SW480 (cell line): ENCODE data around the gene GALK1.

Experiments
- DNase-seq: peaks from one replicate; pipeline ENCODE4 v3.0.0-alpha.2; 2016; ENCODE audit warnings: low spot score

The GALK1 gene

DNA sequence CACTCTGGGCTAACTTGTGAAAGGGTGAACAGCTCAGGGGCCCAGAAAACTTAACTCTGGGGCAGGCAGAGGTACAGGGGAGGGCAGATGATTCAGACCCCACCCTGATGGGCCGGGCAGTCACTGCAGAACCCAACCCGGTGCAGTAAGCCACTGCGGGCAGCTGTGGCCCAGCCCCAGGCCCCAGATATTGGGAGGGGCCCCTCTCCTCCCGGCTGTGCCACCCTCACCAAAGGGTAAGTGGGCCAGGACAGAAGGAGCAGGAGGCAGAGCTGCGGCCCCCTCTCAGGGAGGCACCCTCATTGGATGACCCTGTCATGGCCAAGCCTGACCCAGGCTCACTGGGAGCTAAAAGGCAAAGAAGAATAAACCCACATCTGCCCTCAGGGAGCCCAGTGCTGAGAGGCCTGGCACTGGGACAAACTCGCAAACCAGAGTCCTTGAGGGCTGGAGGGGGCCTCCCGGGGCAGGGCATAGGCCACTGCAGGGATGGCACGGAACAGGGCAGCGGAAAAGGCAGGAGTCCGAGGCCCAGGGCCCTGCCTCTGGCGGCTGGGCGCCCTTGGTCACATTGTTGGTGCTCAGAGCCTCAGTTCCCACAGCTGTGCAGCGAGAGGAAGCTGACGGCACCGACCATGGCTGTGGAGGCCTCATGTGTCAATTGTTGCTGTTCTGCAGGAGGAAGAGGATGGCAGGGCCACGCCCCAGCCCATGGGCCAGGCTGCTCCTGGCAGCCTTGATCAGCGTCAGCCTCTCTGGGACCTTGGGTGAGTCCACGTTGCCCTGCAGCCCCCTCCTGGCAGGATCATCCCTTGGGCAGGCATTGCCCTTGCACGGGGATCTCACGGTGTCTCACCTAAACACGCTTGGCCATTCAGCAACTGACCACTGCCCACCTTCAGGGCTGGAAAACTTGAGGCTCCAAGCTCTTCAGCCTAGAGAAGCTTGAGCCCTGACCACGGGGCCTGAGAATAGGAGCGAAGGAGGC lies 40.7 kb downstream of the GALK1 start:
- no peak for DNase-seq

DNA sequence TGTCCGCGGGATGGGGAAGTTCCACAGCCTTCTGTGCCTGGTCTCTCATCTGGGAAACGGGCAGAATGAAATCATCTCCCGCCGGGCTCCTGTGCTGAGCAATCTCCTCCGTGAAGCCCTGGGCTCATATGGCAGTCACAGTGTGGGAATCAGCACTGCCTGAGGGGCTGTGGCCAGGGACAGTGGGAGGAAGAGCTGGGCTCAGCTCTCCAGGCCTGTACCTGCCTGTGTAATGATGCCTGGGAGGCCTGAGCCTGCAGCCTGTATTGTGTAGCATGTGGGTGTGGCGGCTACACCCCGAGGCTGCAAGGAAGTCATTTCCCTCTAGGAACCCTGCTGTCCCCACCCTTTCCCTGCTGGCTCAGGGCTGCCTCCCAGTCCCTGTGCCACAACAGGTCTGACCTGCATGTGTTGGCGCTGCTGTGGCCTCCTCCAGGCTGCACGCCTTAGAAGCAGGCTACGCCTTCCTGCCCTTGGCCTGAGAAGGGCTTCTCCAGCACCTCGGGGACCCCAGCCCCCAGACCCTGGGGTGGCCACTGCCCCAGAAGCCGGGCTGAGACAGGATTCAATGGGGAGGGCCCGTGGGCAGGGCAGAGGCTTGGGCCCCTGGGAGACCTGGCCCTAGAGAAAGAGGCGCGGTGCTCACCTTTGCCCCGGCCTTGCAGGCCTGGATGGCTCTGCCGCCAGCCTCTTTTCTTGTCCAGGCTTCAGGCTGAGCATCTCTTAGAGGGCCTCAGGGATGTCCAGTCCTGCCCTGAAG lies 41.6 kb downstream of the GALK1 start:
- peak; percentile 75 for DNase-seq

GRCh38 chr17:75722542-75723095 lies 42.4 kb downstream of the GALK1 start:
- no peak for DNase-seq

GRCh38 chr17:75722076-75722475 lies 42.9 kb downstream of the GALK1 start:
- peak; percentile 45 for DNase-seq

GRCh38 chr17:75721463-75722011 lies 43.5 kb downstream of the GALK1 start:
- DNase-seq, result peak; percentile 28

GRCh38 chr17:75720656-75721462 lies 44.1 kb downstream of the GALK1 start, which contains the start of gene ITGB4:
TSS of gene ITGB4 (plus strand) at chr17:75721459. CDS start at chr17:75724704, 3,245 bp downstream.
- DNase-seq, result peak; percentile 95

DNA sequence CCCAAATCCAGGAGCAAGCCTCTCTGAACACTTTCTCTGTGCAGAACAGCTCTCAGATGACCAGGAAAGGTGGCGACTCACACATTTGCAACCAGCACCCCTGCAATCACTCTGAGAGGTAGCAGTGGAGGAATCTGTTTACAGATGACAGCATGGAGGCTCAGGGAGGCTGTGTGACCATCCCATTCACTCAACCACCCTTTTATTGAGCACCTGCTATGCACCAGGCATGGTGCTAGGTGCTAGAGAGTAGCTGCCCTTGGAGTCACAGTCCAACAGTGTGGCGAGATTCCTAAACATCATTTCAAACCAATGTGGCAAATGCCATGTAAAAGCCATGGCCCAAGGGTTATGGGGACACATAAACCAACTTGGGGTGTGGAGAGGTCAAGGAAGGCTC lies 45.3 kb downstream of the GALK1 start:
- DNase-seq, result no peak

DNA sequence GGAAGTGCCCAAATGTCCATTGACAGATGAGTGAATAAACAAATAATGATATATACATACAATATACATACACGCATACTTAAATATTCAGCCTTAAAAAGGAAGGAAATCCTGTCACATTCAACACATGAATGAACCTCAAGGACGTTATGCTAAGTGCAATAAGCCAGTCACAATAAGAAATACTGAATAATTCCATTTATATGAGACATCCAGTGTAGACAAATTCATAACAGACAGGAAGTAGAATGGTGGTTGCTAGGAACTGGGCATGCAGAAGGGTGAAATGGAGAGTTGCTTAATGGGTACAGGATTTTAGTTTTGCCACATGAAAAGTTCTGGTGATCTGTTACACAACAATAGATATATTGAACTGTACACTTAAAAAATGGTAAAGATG lies 52.5 kb downstream of the GALK1 start:
- no peak for DNase-seq
